ENCODE results near the gene PAN3. TPM values are rescaled to one million over a fixed set of nuclear protein-coding genes. Genes with fewer than 3 reads are reported as not detected.

The PAN3 gene
- total and polyA plus RNA-seq, 5 donors from 2014 or later, result 3.1 to 81.4 (median 3.6) TPM

GRCh38 chr13:28320884-28321574 is 182.7 kb downstream of the PAN3 start:
- no peaks in the 10 kb centered on the region for H3K9me3 Mint-ChIP-seq
- Histone ChIP-seq H3K27me3 (ENCODE audit: control insufficient read depth, insufficient read depth, low read length) (no peaks in the 10 kb centered on the region), H3K27ac (ENCODE audit: insufficient read depth, low read length, poor library complexity, severe bottlenecking) (no peak overlapping the region), H3K4me1 (ENCODE audit: control insufficient read depth, insufficient read depth, low read length, poor library complexity, severe bottlenecking) (no peaks in the 10 kb centered on the region), H3K9me3 (ENCODE audit: control insufficient read depth in 2 of 2, low read length in 2 of 2) (no peaks in the 10 kb centered on the region), H3K4me3 (ENCODE audit: low read depth, low read length) (no peak overlapping the region), H3K36me3 (ENCODE audit: control insufficient read depth, insufficient read depth, low read length) (no peaks in the 10 kb centered on the region)
- ATAC-seq (ENCODE audit: low read depth in 2 of 2) (no peak), DNase-seq (no peak)
- H3K27ac Mint-ChIP-seq, result no peak overlapping the region
- peaks cover 9% of the 10 kb centered on the region for H3K27me3 Mint-ChIP-seq
- H3K4me3 Mint-ChIP-seq, result no peak overlapping the region
- no peaks in the 10 kb centered on the region for H3K4me1 Mint-ChIP-seq
- no peaks in the 10 kb centered on the region for H3K36me3 Mint-ChIP-seq

DNA sequence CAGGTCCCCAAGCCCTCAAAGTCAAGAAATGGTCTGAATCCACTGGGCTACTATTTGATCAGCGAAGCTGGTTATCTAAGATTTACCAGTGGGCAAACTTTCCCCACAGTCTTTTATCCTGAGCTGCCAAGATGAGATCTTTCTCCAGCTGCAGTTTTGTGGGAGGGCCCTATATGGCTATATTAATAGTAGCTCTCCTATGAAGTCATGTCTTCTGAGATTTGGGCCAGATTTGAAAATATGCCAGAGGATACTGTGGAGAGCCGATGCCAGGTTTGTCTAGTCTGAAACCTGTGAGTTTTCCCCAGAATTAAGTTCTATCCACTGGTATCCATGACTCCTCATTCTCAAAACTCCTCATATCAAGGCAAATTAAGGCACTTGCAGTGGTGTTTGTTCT is 183.4 kb downstream of the PAN3 start:
- DNase-seq, result no peak
- Mint-ChIP-seq H3K4me3 (no peak overlapping the region), H3K36me3 (no peaks in the 10 kb centered on the region), H3K27ac (no peak overlapping the region), H3K9me3 (no peaks in the 10 kb centered on the region), H3K27me3 (peaks cover 9% of the 10 kb centered on the region), H3K4me1 (no peaks in the 10 kb centered on the region)
- Histone ChIP-seq H3K4me3 (ENCODE audit: low read depth, low read length) (no peak overlapping the region), H3K27ac (ENCODE audit: insufficient read depth, low read length, poor library complexity, severe bottlenecking) (no peak overlapping the region), H3K36me3 (ENCODE audit: control insufficient read depth, insufficient read depth, low read length) (no peaks in the 10 kb centered on the region), H3K9me3 (ENCODE audit: control insufficient read depth in 2 of 2, low read length in 2 of 2) (no peaks in the 10 kb centered on the region), H3K27me3 (ENCODE audit: control insufficient read depth, insufficient read depth, low read length) (no peaks in the 10 kb centered on the region), H3K4me1 (ENCODE audit: control insufficient read depth, insufficient read depth, low read length, poor library complexity, severe bottlenecking) (no peaks in the 10 kb centered on the region)
- ATAC-seq (ENCODE audit: low read depth in 2 of 2), result no peak

GRCh38 chr13:28322256-28322905 is 184.0 kb downstream of the PAN3 start:
- Histone ChIP-seq H3K4me3 (ENCODE audit: low read depth, low read length) (no peak overlapping the region), H3K27ac (ENCODE audit: insufficient read depth, low read length, poor library complexity, severe bottlenecking) (no peak overlapping the region), H3K27me3 (ENCODE audit: control insufficient read depth, insufficient read depth, low read length) (no peaks in the 10 kb centered on the region), H3K4me1 (ENCODE audit: control insufficient read depth, insufficient read depth, low read length, poor library complexity, severe bottlenecking) (no peaks in the 10 kb centered on the region), H3K36me3 (ENCODE audit: control insufficient read depth, insufficient read depth, low read length) (no peaks in the 10 kb centered on the region), H3K9me3 (ENCODE audit: control insufficient read depth in 2 of 2, low read length in 2 of 2) (no peaks in the 10 kb centered on the region)
- H3K4me1 Mint-ChIP-seq, result no peaks in the 10 kb centered on the region
- peaks cover 9% of the 10 kb centered on the region for H3K27me3 Mint-ChIP-seq
- no peak overlapping the region for H3K27ac Mint-ChIP-seq
- no peak for DNase-seq
- ATAC-seq (ENCODE audit: low read depth in 2 of 2), result no peak
- H3K36me3 Mint-ChIP-seq, result no peaks in the 10 kb centered on the region
- no peaks in the 10 kb centered on the region for H3K9me3 Mint-ChIP-seq
- H3K4me3 Mint-ChIP-seq, result no peak overlapping the region

DNA sequence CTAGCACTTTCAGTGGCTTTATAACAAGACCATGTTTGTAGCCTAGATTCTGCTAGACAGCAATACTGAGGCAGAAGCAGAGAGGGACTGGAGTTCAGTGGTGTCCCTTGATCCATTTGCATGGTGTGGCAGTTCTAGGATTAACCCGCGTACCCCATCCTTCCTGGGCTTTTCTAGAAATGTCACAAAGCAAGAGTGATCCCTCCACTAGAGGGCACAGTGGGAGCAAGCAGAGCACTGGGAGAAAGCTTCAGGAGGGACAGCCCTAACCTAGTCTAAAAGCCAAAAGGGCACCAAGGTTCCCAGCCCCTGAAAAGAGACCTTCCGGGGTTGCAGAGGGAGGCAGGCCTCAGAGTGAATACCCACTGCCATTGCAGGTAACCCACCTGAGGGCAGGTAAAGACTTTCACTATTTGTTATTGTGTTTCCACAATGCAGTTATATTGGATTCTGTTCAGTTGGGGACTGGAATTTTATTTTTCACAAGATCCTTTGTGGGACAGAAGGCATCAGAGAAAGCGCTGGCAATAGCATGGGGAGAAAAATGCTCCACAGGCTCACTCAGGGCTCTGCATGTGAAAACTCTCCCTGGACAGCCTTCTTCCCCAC is 185.9 kb downstream of the PAN3 start:
- no peaks in the 10 kb centered on the region for H3K9me3 Mint-ChIP-seq
- Histone ChIP-seq H3K4me1 (ENCODE audit: control insufficient read depth, insufficient read depth, low read length, poor library complexity, severe bottlenecking) (no peaks in the 10 kb centered on the region), H3K36me3 (ENCODE audit: control insufficient read depth, insufficient read depth, low read length) (no peaks in the 10 kb centered on the region), H3K27ac (ENCODE audit: insufficient read depth, low read length, poor library complexity, severe bottlenecking) (no peak overlapping the region), H3K27me3 (ENCODE audit: control insufficient read depth, insufficient read depth, low read length) (no peaks in the 10 kb centered on the region), H3K9me3 (ENCODE audit: control insufficient read depth in 2 of 2, low read length in 2 of 2) (no peaks in the 10 kb centered on the region), H3K4me3 (ENCODE audit: low read depth, low read length) (no peak overlapping the region)
- ATAC-seq (ENCODE audit: low read depth in 2 of 2) (peak; percentile 55 to 56), DNase-seq (peak; percentile 18 to 68 (median 33))
- no peak overlapping the region for H3K27ac Mint-ChIP-seq
- no peaks in the 10 kb centered on the region for H3K4me1 Mint-ChIP-seq
- H3K36me3 Mint-ChIP-seq, result no peaks in the 10 kb centered on the region
- H3K27me3 Mint-ChIP-seq, result peaks cover 9% of the 10 kb centered on the region
- no peak overlapping the region for H3K4me3 Mint-ChIP-seq

DNA sequence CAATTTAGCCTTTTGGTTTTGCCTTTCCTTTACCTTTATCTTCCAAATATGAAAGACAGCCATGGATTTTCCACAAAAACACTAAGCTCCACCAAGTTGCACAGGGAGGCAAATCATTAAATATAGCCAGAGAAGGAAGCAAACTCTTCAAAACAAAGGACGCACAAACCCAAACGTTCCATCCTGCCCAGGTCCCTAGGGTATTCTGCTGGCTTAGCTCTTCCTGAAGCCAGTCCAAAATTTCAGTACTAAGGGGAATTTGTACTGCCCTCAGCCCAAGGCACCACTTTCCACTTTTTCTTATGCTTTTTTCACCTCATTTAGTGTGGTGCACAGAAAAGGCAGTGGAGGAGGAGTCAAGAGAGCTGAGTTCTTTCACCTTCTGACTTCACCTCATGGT is 186.7 kb downstream of the PAN3 start:
- H3K27me3 ChIP-seq (ENCODE audit: control insufficient read depth, insufficient read depth, low read length), result no peaks in the 10 kb centered on the region
- no peaks in the 10 kb centered on the region for H3K4me1 Mint-ChIP-seq
- ATAC-seq (ENCODE audit: low read depth in 2 of 2), result no peak

DNA sequence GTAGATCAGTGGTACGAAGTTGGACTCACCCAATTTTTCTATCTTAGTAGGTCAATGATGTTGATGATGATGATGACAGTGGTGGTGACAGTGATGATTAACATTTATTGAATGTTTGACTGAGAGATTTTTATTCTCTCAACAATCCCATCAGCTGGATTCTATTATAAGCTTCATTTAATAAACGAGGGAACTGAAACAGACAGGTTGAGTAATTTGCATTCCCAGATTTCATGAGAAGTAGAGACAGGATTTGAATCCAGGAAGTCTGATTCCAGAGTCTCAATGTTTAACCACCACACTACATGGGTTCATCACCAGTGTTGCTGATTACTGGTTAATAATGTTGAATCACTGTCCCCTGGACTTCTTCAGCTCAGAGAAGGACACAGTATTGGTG is 187.7 kb downstream of the PAN3 start:
- DNase-seq, result no peak
- Histone ChIP-seq H3K27ac (ENCODE audit: insufficient read depth, low read length, poor library complexity, severe bottlenecking) (no peak overlapping the region), H3K36me3 (ENCODE audit: control insufficient read depth, insufficient read depth, low read length) (no peaks in the 10 kb centered on the region), H3K9me3 (ENCODE audit: control insufficient read depth in 2 of 2, low read length in 2 of 2) (no peaks in the 10 kb centered on the region), H3K4me3 (ENCODE audit: low read depth, low read length) (no peak overlapping the region), H3K4me1 (ENCODE audit: control insufficient read depth, insufficient read depth, low read length, poor library complexity, severe bottlenecking) (no peaks in the 10 kb centered on the region), H3K27me3 (ENCODE audit: control insufficient read depth, insufficient read depth, low read length) (no peaks in the 10 kb centered on the region)
- Mint-ChIP-seq H3K27ac (no peak overlapping the region), H3K9me3 (no peaks in the 10 kb centered on the region), H3K4me3 (no peak overlapping the region), H3K4me1 (no peaks in the 10 kb centered on the region), H3K27me3 (peaks cover 9% of the 10 kb centered on the region), H3K36me3 (no peaks in the 10 kb centered on the region)
- ATAC-seq (ENCODE audit: low read depth in 2 of 2), result no peak

More for the DNA sequence above, 186.7 kb downstream of the PAN3 start:
- no peaks in the 10 kb centered on the region for H3K9me3 Mint-ChIP-seq
- H3K27ac Mint-ChIP-seq, result no peak overlapping the region
- no peak for DNase-seq
- Histone ChIP-seq H3K36me3 (ENCODE audit: control insufficient read depth, insufficient read depth, low read length) (no peaks in the 10 kb centered on the region), H3K27ac (ENCODE audit: insufficient read depth, low read length, poor library complexity, severe bottlenecking) (no peak overlapping the region), H3K4me3 (ENCODE audit: low read depth, low read length) (no peak overlapping the region), H3K4me1 (ENCODE audit: control insufficient read depth, insufficient read depth, low read length, poor library complexity, severe bottlenecking) (no peaks in the 10 kb centered on the region), H3K9me3 (ENCODE audit: control insufficient read depth in 2 of 2, low read length in 2 of 2) (no peaks in the 10 kb centered on the region)
- no peaks in the 10 kb centered on the region for H3K36me3 Mint-ChIP-seq
- H3K4me3 Mint-ChIP-seq, result no peak overlapping the region
- peaks cover 9% of the 10 kb centered on the region for H3K27me3 Mint-ChIP-seq

GRCh38 chr13:28327373-28328270 is 189.3 kb downstream of the PAN3 start:
- H3K4me1 ChIP-seq (ENCODE audit: control insufficient read depth, insufficient read depth, low read length, poor library complexity, severe bottlenecking), result no peaks in the 10 kb centered on the region
- no peaks in the 10 kb centered on the region for H3K9me3 ChIP-seq (ENCODE audit: control insufficient read depth in 2 of 2, low read length in 2 of 2)
- no peak overlapping the region for H3K27ac ChIP-seq (ENCODE audit: insufficient read depth, low read length, poor library complexity, severe bottlenecking)
- Mint-ChIP-seq H3K36me3 (no peaks in the 10 kb centered on the region), H3K27me3 (peaks cover 13% of the 10 kb centered on the region), H3K4me3 (no peak overlapping the region), H3K9me3 (no peaks in the 10 kb centered on the region), H3K4me1 (no peaks in the 10 kb centered on the region), H3K27ac (no peak overlapping the region)
- DNase-seq (no peak), ATAC-seq (ENCODE audit: low read depth in 2 of 2) (no peak)
- H3K4me3 ChIP-seq (ENCODE audit: low read depth, low read length), result no peak overlapping the region
- no peaks in the 10 kb centered on the region for H3K27me3 ChIP-seq (ENCODE audit: control insufficient read depth, insufficient read depth, low read length)
- no peaks in the 10 kb centered on the region for H3K36me3 ChIP-seq (ENCODE audit: control insufficient read depth, insufficient read depth, low read length)
